Smooth muscle cell of trachea (primary cell): ENCODE measurements around the gene HPGDS. TPM values are rescaled to one million over a fixed set of nuclear protein-coding genes. Genes with fewer than 3 reads are reported as not detected.

Experiments
- total RNA-seq: library from RNA; depleted of rRNA; stranded (reverse); fragments of >200 nt; gene quantifications from 2 replicates; pipeline ENCODE4 v1.2.1, GENCODE V29; 2014

Gene HPGDS
- not detected in 2 replicates for total RNA-seq

DNA sequence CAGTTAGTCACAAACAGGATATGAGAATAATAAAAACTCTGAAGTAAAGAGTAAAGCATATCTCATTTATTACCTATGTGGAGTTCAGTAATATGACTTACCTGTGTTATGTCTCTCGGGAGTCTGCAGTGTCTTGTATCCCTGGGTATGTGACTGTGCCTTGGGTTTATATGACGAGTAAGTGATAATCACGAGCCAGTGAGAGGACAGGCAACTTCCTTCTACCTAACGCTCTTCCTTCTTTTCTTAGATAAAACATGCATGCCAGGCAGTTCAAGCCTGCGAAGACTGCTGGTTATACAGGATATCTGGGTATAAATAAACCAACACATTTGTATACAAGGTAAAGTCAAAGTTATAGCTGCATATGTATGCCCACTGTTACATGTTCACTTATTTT lies at the start of gene HPGDS:
TSS of gene HPGDS (minus strand) at position 143 of the 400 bp plus-strand sequence. CDS start 8,207 bp downstream, outside the sequence.

Other genes starting within 250 kb of the HPGDS start
- 30.9 and 39.3 TPM in 2 replicates for gene SMARCAD1, start 135.0 kb downstream of the HPGDS start, total RNA-seq
- gene PDLIM5, start 109.1 kb upstream of the HPGDS start, total RNA-seq: 34.7 and 44.5 TPM in 2 replicates